Right atrium auricular region (tissue), 2 donors: ENCODE measurements around the gene FAF2. TPM values are rescaled to one million over a fixed set of nuclear protein-coding genes. Genes with fewer than 3 reads are reported as not detected.

ENCODE experiments used
- DNase-seq: peaks from one replicate; pipeline ENCODE4 v3.0.0-alpha.2; 2019; ENCODE audit warnings: low spot score
- H3K27ac ChIP-seq, 2 donors: fragments of 200-600 bp; sonication (generic); 1 replicate in 1 of 2; 2 replicates in 1 of 2; pipeline ENCODE4 v1.5.1; 2016 to 2019
- H3K27me3 ChIP-seq, 2 donors: fragments of 200-600 bp; sonication (generic); one replicate each; pipeline versions ENCODE4 v1.5.1 to v1.6.0; 2017 to 2019
- H3K36me3 ChIP-seq: fragments of 200-600 bp; sonication (generic); one replicate; pipeline ENCODE4 v1.5.1; 2016
- H3K4me1 ChIP-seq, 2 donors: fragments of 200-600 bp; sonication (generic); one replicate each; pipeline versions ENCODE4 v1.5.1 to v1.6.0; 2017 to 2019
- H3K4me3 ChIP-seq, 2 donors: fragments of 200-600 bp; sonication (generic); 1 replicate in 1 of 2; 2 replicates in 1 of 2; pipeline ENCODE4 v1.5.1; 2017 to 2019; ENCODE audit warnings: mild to moderate bottlenecking in 1 of 2, moderate library complexity in 1 of 2
- H3K9me3 ChIP-seq, 2 donors: fragments of 200-600 bp; sonication (generic); one replicate each; pipeline ENCODE4 v1.5.1; 2019
- total RNA-seq, 2 donors: library from RNA; depleted of rRNA; stranded (reverse); fragments of >200 nt; gene quantifications; one replicate each; pipeline ENCODE4 v1.1.0, GENCODE V29; 2016
- TF ChIP-seq, protein P1 (sequence below), 2 donors: fragments of 200-600 bp; sonication (generic); IDR thresholded peaks; one replicate each; pipeline ENCODE4 v1.5.1; 2019; ENCODE audit warnings: antibody characterized with exemption in 2 of 2

FAF2 gene
- total RNA-seq, 2 donors from 2014 or later = 14.4 to 19.5 TPM

DNA sequence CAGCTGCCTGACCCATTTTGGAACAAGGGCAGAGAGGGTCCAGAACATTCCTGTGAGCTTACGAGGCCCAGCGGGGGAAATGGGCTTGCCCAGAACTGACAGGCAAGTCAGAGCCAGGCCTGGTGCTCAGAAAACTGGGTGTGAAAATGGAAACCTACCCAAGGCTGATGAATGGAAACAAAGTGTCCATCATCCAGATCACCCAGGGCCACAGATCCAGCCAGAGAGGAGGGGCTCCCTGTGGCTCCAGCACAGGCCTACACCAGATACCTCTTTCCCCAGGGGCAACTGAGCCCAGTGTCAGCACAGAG, 35.0 kb upstream of the FAF2 start:
- Histone ChIP-seq H3K27me3 (no peaks in the 10 kb centered on the region), H3K9me3 (no peaks in the 10 kb centered on the region), H3K27ac (peak overlapping the region; percentile 50 to 74), H3K4me1 (peaks cover 0 to 57% of the 10 kb centered on the region in 2 donors), H3K4me3 (no peak overlapping the region), H3K36me3 (peaks cover 15% of the 10 kb centered on the region)
- TF ChIP-seq, protein P1, sequence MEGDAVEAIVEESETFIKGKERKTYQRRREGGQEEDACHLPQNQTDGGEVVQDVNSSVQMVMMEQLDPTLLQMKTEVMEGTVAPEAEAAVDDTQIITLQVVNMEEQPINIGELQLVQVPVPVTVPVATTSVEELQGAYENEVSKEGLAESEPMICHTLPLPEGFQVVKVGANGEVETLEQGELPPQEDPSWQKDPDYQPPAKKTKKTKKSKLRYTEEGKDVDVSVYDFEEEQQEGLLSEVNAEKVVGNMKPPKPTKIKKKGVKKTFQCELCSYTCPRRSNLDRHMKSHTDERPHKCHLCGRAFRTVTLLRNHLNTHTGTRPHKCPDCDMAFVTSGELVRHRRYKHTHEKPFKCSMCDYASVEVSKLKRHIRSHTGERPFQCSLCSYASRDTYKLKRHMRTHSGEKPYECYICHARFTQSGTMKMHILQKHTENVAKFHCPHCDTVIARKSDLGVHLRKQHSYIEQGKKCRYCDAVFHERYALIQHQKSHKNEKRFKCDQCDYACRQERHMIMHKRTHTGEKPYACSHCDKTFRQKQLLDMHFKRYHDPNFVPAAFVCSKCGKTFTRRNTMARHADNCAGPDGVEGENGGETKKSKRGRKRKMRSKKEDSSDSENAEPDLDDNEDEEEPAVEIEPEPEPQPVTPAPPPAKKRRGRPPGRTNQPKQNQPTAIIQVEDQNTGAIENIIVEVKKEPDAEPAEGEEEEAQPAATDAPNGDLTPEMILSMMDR (IDR thresholded peaks at IDR 0.05) = no peak
- DNase-seq = peak; percentile 80

DNA sequence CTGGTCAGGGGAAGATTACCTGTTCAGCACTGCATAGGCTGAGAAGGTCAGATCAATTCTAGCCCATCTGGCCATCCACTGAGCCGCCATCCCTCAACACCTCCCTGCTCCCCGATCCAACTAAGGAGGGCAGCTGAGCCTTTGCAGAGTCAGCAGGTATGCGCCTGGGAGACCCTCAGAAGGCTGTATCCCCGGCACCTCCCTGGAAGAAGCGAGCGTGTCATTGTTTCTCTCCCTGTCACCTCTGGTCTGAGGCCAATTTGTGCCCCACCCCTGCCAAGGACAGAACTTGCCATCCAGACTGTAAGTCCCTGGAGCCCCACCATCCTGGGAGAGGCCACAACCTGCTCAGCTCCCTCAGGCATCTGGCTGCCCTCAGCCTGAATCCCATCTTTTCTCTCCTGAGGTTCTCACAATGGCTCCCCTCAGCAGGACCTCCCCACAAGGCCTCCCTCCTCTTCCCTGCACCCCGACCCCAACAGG, 34.4 kb upstream of the FAF2 start:
- Histone ChIP-seq H3K9me3 (no peaks in the 10 kb centered on the region), H3K27me3 (no peaks in the 10 kb centered on the region), H3K4me1 (peaks cover 0 to 52% of the 10 kb centered on the region in 2 donors), H3K4me3 (no peak overlapping the region), H3K36me3 (peaks cover 15% of the 10 kb centered on the region), H3K27ac (peak overlapping the region; percentile 50 to 74)
- TF ChIP-seq, protein P1 (IDR thresholded peaks at IDR 0.05) = no peak
- no peak for DNase-seq

GRCh38 chr5:176414704-176415103, 33.5 kb upstream of the FAF2 start:
- Histone ChIP-seq H3K4me1 (peaks cover 0 to 52% of the 10 kb centered on the region in 2 donors), H3K9me3 (no peaks in the 10 kb centered on the region), H3K27ac (peak overlapping the region; percentile 98), H3K4me3 (peak overlapping the region in 1 of 2 donors; percentile 97), H3K36me3 (peaks cover 6% of the 10 kb centered on the region), H3K27me3 (no peaks in the 10 kb centered on the region)
- TF ChIP-seq, protein P1 (IDR thresholded peaks at IDR 0.05) = no peak
- no peak for DNase-seq

GRCh38 chr5:176415240-176415951, 32.8 kb upstream of the FAF2 start:
- peak overlapping the region; percentile 98 for H3K27ac ChIP-seq
- H3K4me1 ChIP-seq = peaks cover 0 to 52% of the 10 kb centered on the region in 2 donors
- TF ChIP-seq, protein P1 (IDR thresholded peaks at IDR 0.05) = no peak
- H3K36me3 ChIP-seq = no peaks in the 10 kb centered on the region
- no peak for DNase-seq
- peak overlapping the region; percentile 97 to 100 for H3K4me3 ChIP-seq
- no peaks in the 10 kb centered on the region for H3K27me3 ChIP-seq
- no peaks in the 10 kb centered on the region for H3K9me3 ChIP-seq

- TF ChIP-seq, protein P1 (IDR thresholded peaks at IDR 0.05) = peak; percentile 73 to 91
- Histone ChIP-seq H3K4me3 (peak within 1 kb of the TSS; percentile 97 to 100), H3K9me3 (no peaks in the 10 kb centered on the region), H3K36me3 (no peaks in the 10 kb centered on the region), H3K4me1 (peaks cover 0 to 51% of the 10 kb centered on the region in 2 donors), H3K27me3 (no peaks in the 10 kb centered on the region), H3K27ac (peak within 1 kb of the TSS; percentile 98)
- DNase-seq = peak; percentile 88
Measured at GRCh38 chr5:176415952-176416924, 31.9 kb upstream of the FAF2 start, which contains the start of gene CLTB. Gene CLTB, minus strand, starts transcription at chr5:176416539. Its CDS starts 176 bp downstream, at chr5:176416363.
